GM21529 (cell line): ENCODE results near the gene FRMD4A.
"Not testable (repeated sequence)": the region's sequence is repeated elsewhere in the genome, so short reads cannot be mapped to it uniquely, and the experiment has no call there.

Experiments used
- ATAC-seq: cut with Tn5 transposase; IDR thresholded peaks from one replicate; pipeline ENCODE4 v1.9.1; 2021; ENCODE audit not compliant: unreplicated experiment

FRMD4A gene

DNA sequence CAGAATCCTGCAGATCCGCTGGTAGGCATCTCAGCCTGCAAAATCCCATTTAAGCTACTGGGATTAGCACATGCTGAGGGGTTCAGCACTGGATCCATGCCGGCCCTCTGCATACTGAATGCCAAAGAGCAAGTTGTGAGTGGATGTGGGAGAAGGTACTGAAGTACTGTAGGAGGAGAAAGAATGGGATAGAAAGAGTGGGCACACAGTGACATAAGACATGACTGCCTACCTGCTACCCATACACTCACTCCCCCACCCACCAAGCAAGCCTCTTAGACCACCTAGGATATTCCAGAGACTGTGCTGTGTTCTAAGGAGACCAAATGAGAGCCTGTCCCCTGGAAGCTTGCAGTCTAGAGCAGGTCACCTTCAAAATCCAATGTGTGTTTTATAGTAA, 215.9 kb downstream of the FRMD4A start:
- ATAC-seq = no peak

DNA sequence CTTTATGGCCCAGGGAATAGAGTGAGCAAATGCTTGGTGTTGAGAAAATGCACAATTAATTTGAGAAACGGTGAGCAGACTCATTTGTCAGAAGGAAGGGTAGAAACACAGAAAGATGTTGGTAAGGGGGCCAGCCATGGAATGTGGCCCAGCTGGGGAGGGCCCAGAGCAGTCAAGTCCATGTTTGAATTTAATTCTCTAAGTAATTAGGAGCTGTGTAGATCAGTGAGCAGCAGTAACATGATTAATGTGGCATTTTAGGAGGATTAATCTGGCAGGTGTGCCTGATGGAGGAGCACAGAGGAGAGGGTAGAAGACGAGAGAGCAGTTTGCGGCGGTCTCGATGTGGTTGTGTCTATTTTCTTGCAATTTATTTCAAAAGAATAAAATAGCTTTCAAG, 218.7 kb downstream of the FRMD4A start:
- ATAC-seq = no peak

GRCh38 chr10:14111208-14111607, 219.5 kb downstream of the FRMD4A start:
- ATAC-seq = no peak

GRCh38 chr10:14106828-14107227, 223.9 kb downstream of the FRMD4A start:
- no peak for ATAC-seq

DNA sequence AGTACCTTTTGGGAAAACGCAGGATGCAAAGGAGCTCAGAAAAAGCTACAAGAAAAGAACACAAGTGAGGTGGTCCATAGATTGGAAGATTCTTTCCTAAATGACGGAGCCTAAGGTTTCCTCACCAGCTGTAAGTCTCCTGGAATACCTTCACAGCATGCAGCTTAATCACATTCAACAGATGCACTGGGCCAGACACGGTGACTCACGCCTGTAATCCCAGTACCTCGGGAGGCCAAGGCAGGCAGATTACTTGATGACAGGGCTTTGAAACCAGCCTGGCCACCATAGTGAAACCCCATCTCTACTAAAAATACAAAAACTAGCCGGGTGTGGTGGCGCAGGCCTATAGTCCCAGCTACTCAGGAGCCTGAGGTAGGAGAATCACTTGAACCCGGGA, 228.7 kb downstream of the FRMD4A start:
- ATAC-seq = no peak

DNA sequence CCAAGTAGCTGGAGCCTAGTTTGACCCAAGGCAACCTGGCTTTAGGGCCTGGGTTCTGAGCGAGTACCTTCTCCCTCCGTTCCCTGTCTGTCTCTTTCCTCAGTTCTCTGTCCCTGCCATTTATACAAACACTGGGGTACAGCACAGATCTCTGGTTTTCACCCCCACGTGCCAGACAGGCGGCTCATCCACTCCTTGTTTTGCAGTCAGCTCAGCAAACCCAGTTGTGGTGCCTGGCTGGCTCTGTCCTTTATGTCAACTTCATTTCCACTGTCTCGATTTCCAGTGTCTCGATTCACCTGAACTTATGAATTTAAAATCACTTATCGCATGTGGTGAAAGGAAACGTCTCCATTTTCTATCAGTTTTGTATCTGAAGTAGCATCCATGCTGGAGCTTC, 230.8 kb downstream of the FRMD4A start:
- no peak for ATAC-seq

DNA sequence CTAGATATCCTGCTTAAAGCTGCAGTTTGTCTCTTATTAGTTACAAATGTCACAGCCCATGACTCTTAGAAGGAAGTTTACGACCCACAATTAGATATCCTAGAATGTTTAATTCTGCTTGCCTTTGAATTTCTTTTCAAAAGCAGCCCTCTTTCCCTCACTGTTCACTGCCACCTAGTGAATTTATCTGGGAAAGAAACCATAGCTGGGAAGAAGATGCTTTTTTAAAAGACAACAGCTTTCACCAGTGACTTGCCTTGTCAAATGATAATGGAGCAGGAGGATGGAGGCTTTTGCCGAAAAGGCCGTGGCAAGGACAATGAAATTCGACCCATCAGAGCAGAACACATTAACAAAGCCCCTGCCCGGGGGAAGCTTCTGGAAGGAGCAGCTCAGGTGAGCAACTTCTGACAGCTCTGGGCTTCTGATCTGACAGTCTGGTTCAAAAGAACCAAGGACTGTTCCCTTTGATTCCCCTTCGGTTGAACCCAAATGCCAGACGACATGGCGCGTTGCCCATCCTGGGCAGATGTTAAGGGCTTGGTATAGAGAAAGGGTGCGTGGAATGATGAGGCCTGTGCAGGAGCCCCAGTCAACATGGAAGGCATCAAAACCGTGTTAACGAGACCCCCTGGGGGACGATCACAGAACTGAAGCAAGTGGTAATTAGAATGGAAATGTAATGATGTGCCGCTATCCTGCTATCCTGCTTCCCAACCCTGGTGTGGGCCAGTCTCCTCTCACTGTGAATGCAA, 236.8 kb downstream of the FRMD4A start:
- no peak for ATAC-seq

DNA sequence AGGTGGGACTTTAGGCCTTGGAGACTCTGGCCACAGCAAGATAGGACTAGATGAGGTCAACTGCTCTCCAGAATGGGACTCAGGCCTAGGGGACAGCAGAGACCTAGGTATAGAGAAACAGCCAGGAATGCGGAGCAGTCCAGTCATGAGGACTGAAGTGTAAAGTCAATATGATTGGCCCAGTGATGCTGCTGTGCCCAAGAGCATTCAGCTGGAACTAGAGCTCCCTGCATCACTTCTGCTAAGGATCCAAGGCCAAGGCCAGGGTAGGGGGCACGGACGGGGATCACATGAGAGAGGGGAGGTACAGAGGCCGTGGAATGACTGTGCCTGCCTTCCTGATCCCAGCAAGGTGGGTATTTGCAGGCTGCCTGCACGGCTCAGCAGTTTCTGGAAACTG, 237.9 kb downstream of the FRMD4A start:
- no peak for ATAC-seq

DNA sequence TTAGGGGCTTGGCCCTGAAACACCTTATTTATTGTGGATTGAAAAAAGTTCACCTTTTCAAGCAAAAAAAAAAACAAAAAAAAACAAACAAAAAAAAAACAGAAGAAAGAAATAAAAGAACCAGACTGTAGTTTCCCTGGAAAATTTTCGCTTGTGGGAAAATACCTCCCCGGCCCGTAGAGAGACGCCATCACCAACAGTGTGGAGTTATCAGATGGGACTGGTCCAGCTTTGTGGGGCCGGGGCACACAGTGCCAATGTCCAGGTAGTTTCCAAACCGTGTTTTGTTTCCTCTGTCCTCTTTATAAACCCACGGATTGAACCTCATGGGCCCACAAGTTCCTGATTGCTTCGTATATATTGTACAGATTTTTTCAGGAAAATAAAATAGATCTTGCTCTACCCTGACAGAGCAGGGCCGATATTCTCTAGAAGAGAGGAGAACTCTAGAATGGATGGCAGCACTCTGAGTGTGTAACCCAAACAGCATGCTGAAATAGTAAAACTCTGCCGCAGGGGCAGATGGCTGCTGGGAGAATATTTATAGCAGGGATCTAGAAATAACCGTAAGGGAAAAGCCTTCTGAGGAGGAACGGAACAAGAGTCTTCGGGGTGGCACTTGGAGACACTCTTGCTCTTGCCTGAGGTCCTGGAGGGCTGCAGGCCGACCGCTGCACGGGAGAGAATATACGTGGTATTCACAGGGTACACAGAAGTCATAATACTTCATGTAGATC, 241.0 kb downstream of the FRMD4A start:
- no peak for ATAC-seq

- ATAC-seq = no peak
These were observed 243.2 kb downstream of the FRMD4A start for GRCh38 chr10:14087566-14087965.

DNA sequence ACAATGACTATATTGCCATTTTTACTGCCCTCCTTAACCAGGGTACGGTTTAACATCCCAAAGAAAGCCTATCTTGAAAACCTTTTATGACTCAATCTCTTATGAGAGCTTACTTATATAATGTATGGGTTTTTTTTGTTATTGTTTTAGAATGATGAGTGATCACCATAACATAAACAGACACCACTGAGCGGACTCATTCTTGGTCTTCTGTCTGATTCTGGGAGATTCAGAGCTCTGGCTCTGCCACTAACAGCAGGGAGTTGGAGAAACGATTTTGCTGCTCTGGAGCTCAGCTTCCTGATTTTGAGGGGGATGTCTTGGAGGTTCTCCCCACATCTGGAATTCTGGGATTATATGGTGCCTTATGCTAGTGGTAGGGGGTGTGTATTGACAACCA, 244.1 kb downstream of the FRMD4A start:
- no peak for ATAC-seq

DNA sequence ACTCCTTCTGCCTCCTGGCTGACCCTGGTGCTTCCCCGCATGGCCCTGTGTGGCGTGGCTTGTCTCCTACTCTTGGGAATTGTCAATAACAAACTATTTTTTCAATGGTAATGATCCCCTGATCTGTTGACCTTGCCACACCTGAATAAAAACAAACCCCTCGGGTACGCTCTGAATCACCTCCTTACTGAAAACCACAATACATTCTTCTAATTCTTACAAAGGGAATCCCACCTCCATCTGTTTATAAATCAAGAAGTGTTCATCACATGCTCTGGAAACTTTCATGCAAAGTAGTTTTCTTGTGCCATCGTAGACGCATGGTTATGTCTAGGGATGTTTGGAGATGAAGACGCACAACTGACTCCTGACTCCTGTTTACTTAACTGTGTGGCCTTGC, 245.8 kb downstream of the FRMD4A start:
- ATAC-seq = no peak

DNA sequence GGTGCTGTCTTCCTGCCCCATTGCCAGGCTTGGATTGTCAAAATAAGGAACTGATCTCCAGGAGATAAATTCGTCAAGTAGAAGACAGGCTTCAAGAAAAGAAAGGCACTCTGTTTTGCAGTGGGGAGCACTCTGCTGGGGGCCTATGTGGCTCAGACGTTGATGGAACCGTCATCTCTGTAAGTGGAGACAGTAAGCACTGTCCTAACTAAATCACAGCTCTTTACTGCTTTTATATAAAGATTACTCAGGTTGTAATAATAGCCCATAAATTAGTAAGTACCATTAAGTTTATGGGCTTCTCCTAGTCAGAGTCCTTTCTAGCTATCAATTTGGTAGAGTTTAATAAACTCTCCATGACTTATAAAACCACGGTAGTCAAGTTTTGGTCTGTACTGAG, 249.9 kb downstream of the FRMD4A start:
- ATAC-seq = no peak

DNA sequence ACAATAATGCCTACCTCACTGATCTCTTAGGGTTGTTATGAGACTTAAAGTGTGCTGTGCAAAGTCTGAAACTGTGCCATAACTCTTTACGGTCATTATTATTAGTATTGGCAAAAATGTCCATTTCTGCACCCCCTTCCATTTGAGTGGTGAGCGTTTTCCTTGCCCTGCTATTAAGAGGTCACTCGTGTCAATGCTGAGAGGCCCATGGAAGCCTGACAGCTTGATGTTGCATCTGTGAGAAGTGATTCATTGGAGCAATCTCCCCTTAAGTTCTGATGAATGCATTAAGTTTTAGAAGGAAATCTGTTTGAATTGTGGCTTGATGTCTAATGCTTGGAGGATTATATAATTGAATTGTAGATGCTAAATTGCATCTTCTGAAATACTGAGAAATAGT, 253.3 kb downstream of the FRMD4A start:
- no peak for ATAC-seq

- no peak for ATAC-seq
These were observed 256.5 kb downstream of the FRMD4A start for GRCh38 chr10:14074062-14074884.

DNA sequence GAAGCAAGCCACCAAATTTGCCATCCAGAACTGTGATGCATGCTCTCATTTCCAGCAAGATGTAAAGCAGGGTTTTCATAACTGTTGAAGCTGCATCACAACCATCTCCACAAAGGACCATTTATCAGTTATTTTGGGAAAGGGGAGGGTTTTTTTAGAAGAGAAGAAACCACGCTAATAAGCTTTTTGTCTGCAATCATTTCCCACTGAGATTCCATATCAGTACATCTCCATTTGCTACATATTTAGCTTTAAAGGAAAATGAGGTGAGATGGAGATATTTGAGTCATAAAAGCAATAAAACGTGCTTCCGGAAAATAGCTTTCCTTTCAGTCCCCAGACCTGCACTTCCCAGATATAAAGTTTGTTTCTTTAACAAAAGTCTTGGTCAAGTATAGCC, 258.2 kb downstream of the FRMD4A start:
- ATAC-seq = no peak

- no peak for ATAC-seq
These were observed 258.8 kb downstream of the FRMD4A start for GRCh38 chr10:14071956-14072355.

- ATAC-seq = no peak
These were observed 262.0 kb downstream of the FRMD4A start for GRCh38 chr10:14068601-14069250.

DNA sequence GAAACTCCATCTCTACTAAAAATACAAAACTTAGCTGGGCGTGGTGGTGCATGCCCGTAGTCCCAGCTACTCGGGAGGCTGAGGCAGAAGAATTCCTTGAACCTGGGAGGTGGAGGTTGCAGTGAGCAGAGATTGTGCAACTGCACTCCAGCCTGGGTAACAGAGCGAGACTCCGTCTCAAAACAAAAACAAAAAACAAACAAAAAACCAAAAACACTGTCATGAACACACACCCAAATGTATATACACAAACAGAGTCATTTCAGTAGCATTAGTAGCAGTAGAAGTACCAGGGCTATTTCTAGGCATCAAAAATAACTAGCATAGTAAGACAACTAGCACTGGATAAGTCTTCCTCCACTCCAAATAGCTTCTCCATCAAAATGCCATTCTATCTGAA, 263.1 kb downstream of the FRMD4A start:
- ATAC-seq = not testable (repeated sequence)

DNA sequence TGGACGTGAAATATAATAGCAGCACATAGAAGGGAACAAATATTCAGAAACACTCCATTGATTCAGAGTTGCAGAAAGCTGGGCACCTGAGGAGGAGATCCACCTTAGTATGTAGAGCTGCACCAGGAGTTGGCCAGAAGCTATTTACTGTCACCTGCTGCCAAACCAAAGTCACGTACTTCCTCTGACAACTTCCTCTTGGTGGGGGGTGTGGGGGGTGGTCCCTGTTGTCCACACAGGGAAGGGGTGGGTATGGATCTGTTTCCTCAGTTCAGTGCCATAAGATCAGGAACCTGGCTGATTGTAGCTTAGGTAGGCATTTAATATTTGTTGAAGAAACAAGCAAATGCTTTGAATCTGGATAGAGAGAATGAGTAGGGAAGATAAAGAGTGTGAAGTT, 264.6 kb downstream of the FRMD4A start:
- ATAC-seq = no peak

DNA sequence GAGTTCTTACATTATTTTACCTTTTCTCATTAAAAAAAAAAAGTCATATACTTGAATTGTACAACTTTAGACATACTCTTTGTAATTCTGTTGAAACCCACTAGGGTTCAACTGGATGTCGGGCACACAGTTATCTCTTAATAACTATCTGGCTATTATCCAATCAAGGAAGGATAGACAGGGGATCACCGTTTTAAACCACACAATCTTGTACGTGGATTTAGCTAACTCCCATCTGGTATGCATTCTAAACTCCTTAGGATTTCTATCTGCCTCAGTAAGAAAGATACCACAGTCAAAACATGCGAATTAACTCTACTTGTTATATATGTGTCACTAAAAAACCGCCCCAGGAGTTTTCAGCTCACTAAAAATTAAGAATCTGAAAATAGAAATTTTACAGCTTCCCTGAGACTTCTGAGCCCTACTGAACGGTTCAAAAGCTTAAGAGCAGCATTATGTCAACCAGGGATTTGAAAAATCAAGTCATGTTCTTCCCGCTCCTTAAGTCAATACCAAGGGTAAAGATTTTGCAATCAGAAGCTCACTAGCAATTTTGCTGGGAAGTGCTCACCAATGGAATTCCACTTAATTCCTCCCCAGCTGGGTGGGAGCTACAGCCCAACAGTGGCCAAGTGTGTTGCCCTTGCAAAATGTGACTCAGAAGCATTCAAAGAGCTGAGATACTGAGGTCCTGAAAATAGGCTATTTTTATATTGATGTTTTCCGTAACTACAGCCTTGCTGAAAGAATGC, 267.0 kb downstream of the FRMD4A start:
- ATAC-seq = no peak
